ENCODE data around the gene FMO4. TPM values are rescaled to one million over a fixed set of nuclear protein-coding genes. Genes with fewer than 3 reads are reported as not detected.
A peak's percentile ranks its signal among the peaks of the same experiment; 100 is the strongest.
"Not testable (repeated sequence)": the region's sequence is repeated elsewhere in the genome, so short reads cannot be mapped to it uniquely, and the experiment has no call there.

FMO4 gene, protein sequence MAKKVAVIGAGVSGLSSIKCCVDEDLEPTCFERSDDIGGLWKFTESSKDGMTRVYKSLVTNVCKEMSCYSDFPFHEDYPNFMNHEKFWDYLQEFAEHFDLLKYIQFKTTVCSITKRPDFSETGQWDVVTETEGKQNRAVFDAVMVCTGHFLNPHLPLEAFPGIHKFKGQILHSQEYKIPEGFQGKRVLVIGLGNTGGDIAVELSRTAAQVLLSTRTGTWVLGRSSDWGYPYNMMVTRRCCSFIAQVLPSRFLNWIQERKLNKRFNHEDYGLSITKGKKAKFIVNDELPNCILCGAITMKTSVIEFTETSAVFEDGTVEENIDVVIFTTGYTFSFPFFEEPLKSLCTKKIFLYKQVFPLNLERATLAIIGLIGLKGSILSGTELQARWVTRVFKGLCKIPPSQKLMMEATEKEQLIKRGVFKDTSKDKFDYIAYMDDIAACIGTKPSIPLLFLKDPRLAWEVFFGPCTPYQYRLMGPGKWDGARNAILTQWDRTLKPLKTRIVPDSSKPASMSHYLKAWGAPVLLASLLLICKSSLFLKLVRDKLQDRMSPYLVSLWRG
- 2.2 TPM for total RNA-seq
- long read RNA-seq, partial matches to known transcripts, result 2 of 4 reads
- long read RNA-seq, other reads (novel, unspliced or antisense), result 1 of 4 reads

- DNase-seq, result peak; percentile 53
- ATAC-seq, result peak; percentile 100
- intact Hi-C loops (cut with micrococcal nuclease), result loop anchor here (2.0 to 10.0 kb wide), 3 partner anchors 67 to 349 kb away; partner anchors contain the start of gene FMO1
Observed at GRCh38 chr1:171313835-171314320, at the start of gene FMO4. FMO4 (plus strand) TSS chr1:171314183; CDS start chr1:171319826, 5,643 bp downstream.

GRCh38 chr1:171265686-171266085 lies 48.3 kb upstream of the FMO4 start:
- intact Hi-C loops (cut with micrococcal nuclease), result no loop called here
- no peak for ATAC-seq
- DNase-seq, result no peak

GRCh38 chr1:171266930-171267329 lies 47.1 kb upstream of the FMO4 start:
- intact Hi-C loops (cut with micrococcal nuclease), result no loop called here
- no peak for DNase-seq
- ATAC-seq, result no peak

GRCh38 chr1:171267391-171267790 lies 46.6 kb upstream of the FMO4 start:
- DNase-seq (no peak), ATAC-seq (peak; percentile 41)
- intact Hi-C loops (cut with micrococcal nuclease), result no loop called here

DNA sequence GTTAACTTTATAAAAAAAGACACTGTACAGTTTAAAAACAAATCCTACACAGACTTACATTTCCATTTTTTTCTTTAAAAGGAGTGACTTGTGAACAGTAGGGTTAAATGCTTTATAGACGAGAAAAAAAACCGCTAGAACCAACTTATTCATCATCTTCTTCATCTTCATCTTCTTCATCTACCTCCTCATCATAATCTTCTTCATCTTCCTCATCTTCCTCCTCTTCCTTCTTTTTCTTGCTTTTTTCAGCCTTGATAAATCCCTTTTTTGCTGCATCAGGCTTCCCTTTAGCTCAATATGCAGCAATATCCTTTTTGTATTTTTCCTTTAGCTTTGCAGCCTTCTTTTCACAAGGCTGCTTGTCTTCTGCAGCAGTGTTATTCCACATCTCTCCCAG lies 43.2 kb upstream of the FMO4 start:
- intact Hi-C loops (cut with micrococcal nuclease), result no loop called here
- ATAC-seq, result no peak
- no peak for DNase-seq

GRCh38 chr1:171277534-171277933 lies 36.4 kb upstream of the FMO4 start:
- DNase-seq, result no peak
- ATAC-seq, result no peak
- intact Hi-C loops (cut with micrococcal nuclease), result no loop called here

GRCh38 chr1:171279234-171279633 lies 34.7 kb upstream of the FMO4 start:
- no peak for ATAC-seq
- no peak for DNase-seq
- intact Hi-C loops (cut with micrococcal nuclease), result no loop called here

DNA sequence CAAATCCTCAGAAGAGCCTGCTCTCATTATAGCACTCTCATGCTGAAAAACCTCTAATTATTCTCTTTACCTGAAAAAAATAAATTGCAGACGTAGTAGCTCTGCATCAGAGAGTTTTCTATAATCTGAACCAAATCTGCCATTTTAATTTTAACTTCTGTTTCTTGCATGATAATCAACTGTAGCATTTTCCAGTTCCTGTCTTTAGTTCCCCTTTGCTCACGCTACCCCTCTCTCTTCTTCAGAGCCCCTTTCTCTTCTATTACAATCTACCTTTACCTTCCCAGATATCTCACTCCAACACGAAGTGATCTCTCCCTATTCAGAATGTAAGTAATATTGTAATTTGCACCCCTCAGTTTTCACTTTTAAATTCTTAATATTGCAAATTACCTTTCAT lies 34.3 kb upstream of the FMO4 start:
- DNase-seq, result no peak
- no peak for ATAC-seq
- intact Hi-C loops (cut with micrococcal nuclease), result no loop called here

- ATAC-seq (no peak), DNase-seq (no peak)
- intact Hi-C loops (cut with micrococcal nuclease), result no loop called here
Observed at GRCh38 chr1:171280599-171280998, 33.4 kb upstream of the FMO4 start.

GRCh38 chr1:171286032-171286705 lies 27.8 kb upstream of the FMO4 start:
- ATAC-seq (no peak), DNase-seq (no peak)

DNA sequence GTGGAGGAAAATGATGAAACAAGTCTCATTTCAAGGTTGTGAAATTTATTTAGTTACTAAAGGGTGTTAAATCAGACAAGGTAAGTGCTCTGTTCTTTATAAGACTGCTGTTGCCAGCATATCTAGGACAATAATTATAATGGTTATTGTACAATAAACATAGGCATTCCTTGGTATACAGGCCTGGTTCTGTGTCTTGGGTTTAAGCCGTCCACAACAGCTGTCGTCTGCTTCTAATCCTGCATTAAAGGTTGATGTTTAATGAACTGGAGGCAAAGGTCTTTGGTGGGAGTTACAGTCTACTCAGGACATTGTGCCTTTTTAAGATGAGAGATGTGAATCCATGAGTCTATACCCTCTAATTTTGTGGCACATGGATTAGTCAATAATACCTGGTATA lies 23.4 kb upstream of the FMO4 start:
- intact Hi-C loops (cut with micrococcal nuclease), result no loop called here
- ATAC-seq (no peak), DNase-seq (no peak)

More at GRCh38 chr1:171286032-171286705, 27.8 kb upstream of the FMO4 start:
- intact Hi-C loops (cut with micrococcal nuclease), result no loop called here

DNA sequence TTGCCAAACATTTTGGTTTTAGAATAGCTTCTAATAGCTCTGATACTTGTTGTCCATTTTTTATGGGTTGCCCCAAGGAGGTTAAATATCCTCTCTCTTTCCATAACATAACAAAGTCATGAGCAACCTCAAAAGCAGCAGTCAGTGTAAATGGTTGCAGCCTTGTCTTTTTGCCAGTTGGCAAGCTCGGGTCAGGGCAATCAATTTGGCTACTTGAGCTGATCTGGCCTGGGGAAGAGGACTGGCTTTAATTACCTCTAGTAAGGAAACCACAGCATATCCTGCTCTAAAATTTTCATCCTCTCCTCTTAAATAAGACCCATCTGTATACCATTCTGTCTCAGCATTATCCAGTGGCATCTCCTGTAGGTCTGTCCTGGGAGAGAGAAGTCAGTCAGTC lies 21.2 kb upstream of the FMO4 start:
- intact Hi-C loops (cut with micrococcal nuclease), result no loop called here
- no peak for ATAC-seq
- no peak for DNase-seq

DNA sequence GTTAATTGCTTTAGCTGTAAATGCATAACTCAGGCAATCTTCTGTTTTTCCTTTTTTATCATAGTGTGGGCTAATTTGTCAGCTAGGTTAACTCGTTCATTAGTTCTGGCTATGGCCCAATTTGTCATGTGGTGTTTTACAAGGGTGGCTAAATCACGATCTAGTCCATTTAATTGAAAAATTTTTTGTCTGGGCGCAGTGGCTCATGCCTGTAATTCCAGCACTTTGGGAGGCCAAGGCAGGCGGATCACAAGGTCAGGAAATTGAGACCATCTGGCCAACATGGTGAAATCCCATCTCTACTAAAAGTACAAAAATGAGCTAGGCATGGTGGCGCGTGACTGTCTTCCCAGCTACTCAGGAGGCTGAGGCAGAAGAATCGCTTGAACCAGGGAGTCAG lies 18.6 kb upstream of the FMO4 start:
- ATAC-seq; intact Hi-C loops (cut with micrococcal nuclease); DNase-seq: not testable (repeated sequence)

DNA sequence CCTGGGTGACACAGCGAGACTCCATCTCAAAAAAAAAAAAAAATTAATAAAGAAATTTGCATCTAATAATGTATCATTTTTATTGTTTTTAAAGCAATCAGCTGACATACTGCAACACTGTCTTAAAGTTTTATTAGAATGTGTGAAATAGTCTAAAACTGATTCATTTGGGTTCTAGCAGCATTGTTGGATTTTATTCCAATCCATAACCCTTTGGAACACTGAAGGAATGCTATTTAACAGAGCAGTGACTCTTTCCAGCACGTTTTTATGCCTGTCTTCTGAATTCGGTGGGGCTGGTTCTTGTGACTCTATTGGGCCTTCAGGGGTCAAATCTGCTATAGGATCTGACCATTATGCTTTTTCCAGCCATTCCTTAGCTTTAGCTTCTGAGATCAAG lies 18.2 kb upstream of the FMO4 start:
- intact Hi-C loops (cut with micrococcal nuclease), result no loop called here
- DNase-seq (no peak), ATAC-seq (no peak)

GRCh38 chr1:171296897-171297296 lies 17.1 kb upstream of the FMO4 start:
- intact Hi-C loops (cut with micrococcal nuclease), result no loop called here
- no peak for DNase-seq
- no peak for ATAC-seq

GRCh38 chr1:171298696-171299095 lies 15.3 kb upstream of the FMO4 start:
- ATAC-seq (no peak), DNase-seq (no peak)
- intact Hi-C loops (cut with micrococcal nuclease), result no loop called here

DNA sequence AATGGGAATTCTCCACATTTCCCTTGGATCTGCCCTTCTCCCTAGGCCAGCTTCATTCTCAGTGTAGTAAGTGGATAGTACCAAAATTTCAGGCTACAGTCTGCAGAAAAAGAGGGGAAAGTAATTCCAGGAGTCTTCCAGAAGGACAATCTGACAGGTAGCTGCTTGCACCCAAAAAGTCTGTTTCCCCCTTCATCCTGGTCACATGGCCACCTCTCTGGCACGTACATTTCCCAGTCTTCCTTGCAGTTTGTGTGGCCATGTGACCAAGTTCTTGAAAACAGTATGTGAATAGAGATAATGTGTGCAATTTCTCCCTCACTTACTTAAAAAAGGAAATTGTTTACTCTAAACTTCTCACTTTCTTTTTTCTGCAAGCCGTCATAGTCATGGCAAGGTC lies 14.6 kb upstream of the FMO4 start:
- ATAC-seq (no peak), DNase-seq (no peak)
- intact Hi-C loops (cut with micrococcal nuclease), result no loop called here

- DNase-seq, result no peak
- ATAC-seq, result no peak
- intact Hi-C loops (cut with micrococcal nuclease), result no loop called here
Observed at GRCh38 chr1:171300401-171300800, 13.6 kb upstream of the FMO4 start.

GRCh38 chr1:171310661-171311087 lies 3.3 kb upstream of the FMO4 start:
- no peak for ATAC-seq
- DNase-seq, result no peak
- intact Hi-C loops (cut with micrococcal nuclease), result loop anchor here (5.0 to 10.0 kb wide), 2 partner anchors 63 to 346 kb away; partner anchors contain the start of gene FMO1

Data from left ventricle myocardium superior (tissue), 1 donor.